ENCODE data around the gene LAG3.

The LAG3 gene

DNA sequence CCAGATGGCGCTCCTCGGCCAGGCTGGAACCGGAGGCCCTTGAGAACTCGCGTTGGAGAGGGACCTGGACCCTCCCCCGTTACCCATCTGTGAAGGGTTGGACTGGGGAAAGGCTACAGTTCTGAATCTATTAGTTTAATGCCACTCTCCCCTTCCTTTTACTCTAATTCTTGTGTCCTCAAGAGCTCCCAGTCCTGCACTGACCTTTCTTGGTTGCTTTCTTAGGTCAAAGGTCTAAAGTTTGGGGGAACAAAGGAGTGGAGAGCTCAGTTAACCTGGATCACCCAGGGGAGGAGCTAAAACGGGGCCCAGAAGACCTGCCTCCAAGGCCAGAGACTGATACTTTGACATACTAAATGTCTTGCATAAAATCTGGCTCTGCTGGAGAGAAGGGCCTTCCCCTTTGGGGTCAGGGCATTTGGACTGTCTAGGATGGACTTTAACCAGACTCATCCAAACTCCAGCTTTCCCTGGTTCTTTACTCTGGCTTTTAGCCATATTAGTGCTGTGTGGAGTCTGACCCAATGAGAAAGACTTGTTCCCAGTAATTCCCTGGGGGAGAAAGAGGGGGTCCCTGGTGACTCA is 18.5 kb upstream of the LAG3 start:
- FAIRE-seq, result no peak

DNA sequence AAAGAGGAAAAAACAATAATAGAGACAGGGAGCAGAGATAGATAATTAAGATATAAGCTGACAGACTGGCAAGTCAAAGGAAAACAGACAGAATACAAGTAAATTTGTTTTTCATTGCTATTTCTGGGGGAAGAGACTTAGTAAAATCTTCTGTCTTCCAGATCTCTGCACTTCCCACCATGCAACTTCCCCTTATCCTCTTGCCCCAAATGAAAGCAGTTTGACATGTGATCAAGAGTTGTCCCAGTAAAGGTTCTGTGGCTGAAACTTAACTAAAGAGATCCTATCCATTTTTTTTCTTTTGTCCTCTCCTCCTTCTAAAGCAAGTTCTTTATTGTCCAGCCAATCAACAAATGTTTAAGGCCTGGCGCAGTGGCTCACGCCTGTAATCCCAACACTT is 17.9 kb upstream of the LAG3 start:
- no peak for FAIRE-seq

DNA sequence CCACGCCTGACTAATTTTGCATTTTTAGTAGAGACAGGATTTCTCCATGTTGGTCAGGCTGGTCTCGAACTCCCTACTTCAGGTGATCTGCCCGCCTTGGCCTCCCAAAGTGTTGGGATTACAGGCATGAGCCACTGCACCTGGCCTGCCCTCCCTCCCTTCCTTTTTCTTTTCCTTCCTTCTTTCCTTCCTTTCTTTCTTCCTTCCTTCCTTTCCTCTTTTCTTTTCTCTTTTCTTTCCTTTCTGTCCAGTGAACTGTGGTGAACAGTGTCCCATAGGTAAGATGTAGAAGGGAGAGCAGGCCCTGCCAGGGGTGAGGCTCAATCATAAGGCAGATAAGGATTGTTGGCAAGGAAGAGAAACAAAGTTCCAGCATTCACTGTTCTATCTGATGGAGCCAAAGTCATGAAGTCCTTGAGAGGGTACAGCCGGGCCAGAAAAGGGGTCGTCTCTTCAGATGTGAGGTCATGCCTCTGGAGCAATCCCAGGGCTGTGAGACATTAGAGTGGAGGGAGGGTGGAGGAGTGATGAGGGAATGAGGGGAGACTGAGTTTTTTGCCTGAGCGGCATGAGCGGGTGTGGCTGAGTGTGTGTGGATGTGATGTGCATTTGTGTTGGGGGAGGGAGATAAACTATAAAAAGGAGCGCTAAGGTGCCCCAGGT is 15.2 kb upstream of the LAG3 start:
- no peak for FAIRE-seq

DNA sequence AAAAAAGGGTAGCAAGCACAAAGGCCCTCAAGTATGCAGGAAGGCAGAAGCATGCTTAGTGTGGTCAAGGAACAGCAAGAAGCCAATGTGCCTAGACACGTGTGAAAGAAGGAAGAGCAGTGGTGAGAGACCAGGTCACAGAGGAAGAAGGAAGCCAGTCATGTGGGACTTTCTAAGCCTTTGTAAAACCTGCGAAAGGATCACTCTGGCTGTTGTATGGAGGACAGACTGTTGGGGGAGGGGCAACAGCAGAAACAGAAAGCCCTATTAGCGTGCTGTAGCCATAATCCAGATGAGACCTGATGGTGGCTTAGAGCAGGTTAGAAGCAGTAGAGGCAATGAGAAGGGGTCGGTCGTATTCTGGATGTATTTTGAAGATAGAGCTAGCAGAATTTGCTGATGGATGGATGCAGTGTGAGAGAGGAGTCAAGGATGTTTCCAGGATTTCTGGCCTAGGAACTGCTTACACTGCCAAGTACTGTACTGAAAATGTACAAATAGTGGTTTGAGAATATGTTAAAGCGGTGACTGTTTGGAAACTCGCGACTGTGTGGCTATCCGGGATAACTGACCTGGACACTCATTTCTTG is 13.7 kb upstream of the LAG3 start:
- no peak for FAIRE-seq

DNA sequence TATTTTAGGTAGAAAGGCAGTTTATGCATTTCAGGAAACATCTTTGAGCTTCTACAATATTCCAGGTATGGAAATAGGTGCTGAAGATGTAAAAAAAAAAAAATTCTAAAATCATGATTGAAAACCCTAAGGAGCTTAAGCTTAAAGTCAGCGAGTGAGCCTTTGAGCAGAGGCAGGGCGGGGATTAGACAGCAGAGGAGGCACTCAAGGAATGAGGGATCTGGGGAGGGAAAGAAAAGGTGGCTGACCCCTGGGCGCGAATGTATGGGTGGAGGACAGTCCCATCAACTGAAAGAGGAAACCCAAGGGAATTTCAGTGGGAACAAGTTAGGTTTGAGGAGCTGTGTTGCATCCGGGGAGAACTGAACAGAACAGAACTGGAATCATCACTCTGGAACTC is 12.6 kb upstream of the LAG3 start:
- no peak for FAIRE-seq

DNA sequence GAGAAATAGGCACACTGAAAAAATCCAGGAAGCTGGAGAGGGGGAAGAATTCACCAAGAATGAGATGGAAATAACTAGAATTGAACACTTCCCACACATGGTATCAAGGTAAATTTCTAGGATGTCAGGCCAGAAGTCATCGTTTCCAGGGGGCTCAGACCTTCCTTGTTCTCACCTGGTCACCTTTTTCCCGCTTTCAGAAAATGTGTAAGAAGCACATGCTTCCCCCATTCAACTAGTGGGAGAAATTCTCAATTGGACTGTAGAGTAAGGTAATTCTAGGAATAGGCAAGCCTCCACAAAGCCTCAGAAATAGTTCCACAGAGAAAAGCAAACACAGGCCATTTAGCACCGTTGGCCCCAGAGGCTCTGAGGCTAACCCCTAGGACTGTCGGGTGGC is 8.9 kb upstream of the LAG3 start:
- no peak for FAIRE-seq

DNA sequence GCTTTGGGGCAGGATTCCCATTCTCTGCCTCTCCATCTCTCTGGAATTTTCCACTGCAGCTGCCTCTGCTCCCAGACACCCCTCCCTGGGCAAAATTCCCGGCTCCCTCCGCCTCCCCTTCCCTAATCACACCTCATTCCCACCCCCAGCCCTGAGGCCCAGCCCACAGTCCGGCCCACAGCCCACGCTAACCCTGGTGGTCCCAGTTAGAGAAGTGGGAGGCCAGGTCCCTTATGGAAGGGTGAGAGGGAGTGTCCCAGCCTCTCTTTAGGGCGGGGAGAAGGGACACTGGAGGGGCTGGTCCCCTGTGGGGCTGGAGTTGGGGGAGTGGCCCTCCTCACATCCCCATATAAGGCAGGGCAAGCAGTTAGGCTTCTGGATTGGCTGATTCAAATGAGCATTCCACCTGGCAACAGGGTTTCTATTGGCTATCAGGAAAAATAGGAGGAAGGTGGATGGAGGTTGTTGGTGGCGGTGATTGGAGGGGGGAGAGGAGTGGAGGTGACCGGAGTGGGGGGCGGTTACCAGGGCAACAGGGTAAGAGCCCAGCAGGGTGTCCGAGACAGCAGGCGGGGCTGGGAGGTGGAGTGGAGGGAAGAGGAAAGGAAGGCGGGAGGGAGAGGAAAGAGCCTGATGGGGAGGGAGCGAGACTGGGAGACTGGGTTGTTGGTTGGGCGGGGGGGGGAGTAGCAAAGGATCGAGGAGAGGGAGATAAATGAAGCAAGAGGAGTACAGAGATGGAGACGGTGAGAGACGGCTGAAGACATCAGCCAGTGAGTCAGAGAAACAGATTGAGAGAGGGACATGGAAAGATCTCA is 8.1 kb upstream of the LAG3 start:
- FAIRE-seq, result peak; percentile 99

DNA sequence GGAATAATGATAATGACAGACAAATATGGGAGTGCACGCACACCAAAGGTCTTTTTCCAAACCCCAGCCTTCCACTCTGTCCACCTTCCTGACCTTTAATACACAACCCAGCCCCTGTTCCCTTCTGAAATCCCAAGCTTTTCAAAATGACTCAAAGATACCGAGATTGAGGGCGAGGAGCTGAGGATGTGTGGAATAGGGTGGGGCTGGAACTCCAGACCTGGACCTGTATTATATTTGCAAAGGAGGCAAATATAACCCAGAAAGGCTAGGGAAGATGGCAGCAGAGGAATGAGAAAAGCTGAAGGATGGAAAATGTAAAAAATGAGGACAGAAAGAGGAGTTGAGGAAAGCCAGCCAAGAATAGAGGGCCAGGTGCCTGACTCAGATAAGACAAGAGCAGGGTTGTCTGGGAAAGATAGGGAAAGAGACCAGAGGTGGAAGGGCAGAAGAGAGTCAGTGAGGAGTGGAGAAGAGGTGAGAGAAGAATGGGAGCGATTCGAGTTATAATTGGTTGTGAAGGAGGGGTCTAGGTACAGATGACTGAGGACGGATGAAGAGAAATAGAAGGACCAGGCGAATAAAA is 7.2 kb upstream of the LAG3 start:
- FAIRE-seq, result no peak

DNA sequence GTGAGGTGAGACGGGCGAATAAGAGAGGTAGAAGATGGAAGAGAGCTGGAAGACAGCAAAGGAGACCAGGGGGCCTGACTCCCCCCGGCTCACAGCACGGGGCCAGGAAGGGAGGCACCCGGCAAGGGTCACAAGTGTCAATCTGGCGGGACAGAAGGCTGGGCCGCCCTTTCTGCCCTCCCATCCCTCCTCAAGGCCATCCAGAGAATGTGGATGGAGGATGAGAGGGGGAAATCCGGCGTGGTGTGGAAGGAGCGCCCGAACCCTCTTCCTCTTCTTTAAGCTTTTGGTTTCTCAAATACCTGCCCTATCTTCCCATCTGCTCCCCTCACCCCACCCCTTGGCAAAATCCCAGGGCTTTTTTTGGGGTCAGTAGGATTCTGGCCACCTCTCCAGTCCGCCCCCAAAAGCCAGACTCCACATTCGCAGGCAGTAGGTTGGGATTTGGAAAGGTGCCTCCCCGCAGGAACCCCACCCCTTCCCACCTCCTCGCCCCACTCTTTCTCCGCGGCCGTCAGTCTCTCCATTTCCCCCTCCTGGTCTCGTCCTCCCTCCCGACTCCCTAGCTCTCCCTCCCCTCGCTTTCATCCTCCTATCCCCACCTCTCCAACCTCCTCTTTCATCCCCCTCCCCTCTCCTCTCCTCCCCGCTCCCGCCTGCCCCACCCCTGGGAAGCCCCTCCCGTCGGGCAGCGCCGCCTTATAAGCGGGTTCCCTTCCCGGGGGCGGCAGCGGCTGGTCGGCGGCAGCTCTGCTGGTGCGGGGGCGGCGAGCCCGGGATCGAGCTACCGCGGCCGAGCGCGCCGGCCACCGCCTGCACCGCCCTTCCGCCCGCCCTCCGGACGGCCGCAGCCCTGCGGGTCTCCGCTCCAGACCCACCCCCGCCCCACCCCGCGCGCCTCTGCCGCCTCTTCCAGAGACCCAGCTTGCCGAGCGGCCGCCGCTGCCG is 6.4 kb upstream of the LAG3 start, which contains the start of gene PTMS:
TSS of gene PTMS (plus strand) at position 730 of the 948 bp plus-strand sequence. CDS start 343 bp downstream, outside the sequence.
- no peak for FAIRE-seq

DNA sequence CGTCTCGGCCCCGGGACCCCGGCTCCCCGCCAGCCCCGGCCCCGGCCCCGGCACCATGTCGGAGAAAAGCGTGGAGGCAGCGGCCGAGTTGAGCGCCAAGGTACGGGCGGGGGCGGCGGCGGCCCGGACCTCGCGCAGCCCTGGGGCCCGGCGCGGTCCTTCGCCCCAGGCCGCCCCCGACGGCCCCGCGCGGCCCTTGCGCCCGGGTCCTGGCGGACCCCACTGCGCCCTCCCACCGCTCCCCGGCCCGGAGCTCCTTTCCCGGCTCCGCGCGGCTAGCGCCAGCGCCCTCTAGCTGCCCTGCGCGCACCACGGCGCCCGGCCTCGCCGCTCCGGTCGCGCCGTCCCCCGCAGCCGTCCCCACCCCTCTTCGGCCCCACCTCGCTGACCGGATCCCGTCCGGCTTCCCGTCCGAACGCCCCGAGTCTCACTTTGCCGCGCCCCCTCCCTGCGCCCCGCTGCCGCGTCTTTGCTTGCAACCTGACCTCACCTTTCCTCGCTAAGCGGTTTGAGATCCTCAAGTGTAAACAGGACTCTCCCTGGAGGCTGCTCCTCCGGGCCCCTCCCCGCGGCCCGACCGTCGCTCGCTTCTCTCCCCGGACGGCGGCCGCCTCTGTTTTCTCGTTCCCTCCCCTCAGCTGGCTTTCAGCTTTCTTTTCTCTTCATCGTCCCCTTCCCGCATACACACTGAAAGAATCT is 5.5 kb upstream of the LAG3 start:
- FAIRE-seq, result no peak

DNA sequence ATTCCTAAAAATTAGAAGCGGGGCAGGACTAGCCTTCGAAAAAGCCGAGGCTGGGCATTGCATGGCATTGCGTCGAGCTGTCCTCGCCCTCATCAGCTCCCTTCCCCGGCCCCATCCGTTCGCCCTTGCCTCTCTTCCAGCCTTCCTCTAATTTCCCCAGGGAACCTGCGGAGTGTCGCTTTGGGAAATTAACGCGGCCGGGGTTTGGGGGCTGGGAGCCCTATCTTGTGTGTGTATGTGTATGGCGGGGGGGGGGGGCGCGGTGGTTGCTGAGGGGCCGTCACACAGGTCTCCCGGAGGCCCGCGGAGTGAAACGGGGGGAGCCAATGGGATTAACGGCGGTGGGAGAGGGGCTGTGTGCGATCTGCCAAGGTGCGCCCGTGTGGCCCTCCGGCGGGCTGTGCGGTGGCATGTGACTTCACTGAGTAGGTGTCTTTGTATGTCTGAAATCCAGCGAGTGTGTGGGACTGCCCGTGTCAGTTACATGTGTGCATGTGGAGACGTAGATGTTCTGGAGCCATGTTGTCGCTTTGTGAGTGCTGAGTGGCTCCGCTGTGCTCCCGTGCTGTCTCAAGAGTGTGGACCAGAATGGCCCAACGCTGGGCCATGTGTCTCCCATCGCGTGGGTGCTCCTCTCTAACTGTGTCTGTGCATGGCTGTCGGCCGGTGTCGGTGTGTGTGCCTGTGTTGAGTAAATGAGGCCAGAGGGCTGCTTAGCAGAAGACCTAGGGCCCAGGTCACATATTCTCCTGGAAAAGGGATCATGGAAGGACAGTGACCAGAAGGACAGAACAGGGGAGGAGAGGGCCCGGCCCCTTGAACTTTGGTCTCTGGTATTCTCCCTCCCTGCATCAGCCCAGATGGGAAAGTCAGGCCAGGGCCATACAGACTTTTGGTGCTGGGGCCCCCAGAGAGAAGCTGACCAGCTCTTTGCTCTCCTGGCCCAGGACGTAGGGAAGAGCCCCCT is 4.7 kb upstream of the LAG3 start:
- FAIRE-seq, result no peak

DNA sequence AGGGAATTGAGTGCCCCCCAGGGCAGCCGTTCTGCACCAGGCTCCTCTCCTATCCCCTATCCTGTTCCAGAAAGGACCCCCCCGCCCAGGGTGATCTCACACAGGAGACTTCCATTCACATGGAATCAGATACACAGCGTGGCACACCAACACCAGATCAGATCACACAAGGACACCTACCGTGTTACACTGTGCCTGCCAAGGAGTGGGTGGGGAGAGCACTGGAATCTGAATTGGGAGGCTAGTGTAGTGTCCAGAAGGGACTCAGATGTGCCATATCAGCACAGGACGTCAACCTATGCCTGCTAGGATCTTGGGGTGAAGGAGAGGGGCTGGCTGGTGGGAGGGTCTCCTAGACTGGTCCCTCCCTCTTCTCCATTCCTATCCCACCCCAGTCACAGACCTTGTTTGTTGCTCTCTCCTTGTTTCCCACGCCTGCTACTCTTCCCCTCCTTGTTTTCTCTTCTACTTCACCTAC is 3.8 kb upstream of the LAG3 start:
- no peak for FAIRE-seq

DNA sequence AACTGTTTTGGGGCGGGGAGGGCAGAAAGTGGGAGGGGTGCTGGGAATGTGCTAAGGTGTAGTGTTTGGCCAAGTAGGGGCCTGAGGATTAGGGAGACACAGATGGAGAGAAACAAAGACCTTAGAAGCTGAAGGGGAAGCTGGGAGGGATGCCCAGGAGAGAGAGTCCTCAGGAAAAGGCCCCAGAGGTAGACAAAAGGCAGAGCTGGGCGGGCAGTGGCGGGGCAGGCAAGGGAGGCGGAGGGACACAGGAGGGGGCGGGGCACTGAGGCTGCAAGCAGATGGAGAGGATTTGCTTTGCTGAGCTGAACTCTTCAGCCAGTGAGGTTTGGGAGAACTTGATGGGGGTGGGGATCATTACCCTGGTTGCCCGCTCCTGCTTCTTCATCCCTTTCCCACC is 3.3 kb upstream of the LAG3 start:
- FAIRE-seq, result no peak

DNA sequence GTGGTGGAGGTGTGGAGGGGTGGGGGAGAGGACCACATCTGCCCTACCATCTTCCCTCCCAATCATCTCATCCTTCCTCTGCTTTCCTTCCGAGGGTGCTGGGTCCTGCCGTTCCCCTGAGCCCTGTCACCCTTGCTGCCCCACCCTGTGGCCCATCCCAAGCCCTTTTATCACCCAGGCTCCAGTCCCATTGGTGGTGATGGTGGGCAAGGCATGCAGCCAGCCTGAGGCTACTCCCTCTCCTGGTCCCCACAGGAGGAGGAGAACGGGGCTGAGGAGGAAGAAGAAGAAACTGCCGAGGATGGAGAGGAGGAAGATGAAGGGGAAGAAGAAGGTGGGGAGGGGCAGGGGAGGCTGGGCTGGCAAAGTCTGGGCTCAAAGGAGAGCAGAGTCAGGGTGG is 2.7 kb upstream of the LAG3 start:
- no peak for FAIRE-seq

DNA sequence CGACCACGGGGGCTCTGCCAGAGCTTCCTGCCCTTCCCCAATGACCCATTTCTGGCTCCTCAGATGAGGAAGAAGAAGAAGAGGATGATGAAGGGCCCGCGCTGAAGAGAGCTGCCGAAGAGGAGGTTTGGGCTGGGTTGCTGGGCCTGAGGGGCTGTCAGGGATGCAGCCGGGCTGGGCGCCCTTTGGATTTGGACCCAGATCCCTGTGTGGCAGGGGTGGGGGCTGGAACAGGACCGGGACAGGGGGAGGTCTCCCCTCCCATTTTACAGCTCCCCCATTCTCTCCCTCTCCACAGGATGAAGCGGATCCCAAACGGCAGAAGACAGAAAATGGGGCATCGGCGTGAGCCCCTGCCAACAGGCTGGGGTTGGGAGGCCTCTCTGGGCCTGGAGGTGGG is 2.2 kb upstream of the LAG3 start:
- FAIRE-seq, result no peak

DNA sequence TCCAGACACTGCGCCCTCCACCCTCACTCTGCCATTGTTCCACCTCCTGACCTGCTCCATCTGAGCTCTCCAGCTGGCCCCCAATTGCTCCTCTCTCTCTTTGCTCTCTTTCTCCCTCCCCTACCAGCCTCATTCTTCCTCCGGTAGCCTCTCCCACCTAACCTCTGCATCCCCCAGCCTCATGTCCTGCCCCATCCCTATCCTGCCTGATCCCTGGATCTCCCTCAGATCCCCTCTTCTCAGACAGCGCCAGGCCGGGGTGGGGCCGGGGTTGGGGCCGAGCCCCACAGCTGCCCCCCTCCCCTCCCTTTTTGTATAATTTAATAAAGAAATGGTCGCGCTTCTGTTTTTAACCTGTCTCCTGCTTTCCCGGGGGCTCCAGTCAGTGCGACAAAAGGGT is 1.7 kb upstream of the LAG3 start:
- FAIRE-seq, result no peak

DNA sequence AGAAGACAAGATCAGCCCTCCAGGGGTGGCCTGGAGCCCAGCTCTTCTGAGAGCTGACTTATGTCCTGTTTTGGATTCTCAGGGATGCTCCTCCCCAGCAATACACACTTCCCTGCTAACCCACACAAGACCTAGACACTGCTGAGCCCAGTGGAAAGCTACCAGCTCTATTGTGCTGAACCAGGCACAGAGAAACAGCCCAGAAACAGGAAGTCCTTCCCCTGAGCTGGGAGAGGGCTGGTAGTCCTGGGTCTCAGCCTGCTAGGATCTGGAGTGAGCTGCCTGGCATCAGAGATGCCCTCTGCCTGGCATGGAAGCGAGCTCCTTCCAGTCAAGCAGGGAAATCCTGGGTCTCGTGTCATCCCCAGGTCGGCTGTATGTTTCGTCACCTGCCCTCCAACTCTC is 1.2 kb upstream of the LAG3 start:
- FAIRE-seq, result no peak

DNA sequence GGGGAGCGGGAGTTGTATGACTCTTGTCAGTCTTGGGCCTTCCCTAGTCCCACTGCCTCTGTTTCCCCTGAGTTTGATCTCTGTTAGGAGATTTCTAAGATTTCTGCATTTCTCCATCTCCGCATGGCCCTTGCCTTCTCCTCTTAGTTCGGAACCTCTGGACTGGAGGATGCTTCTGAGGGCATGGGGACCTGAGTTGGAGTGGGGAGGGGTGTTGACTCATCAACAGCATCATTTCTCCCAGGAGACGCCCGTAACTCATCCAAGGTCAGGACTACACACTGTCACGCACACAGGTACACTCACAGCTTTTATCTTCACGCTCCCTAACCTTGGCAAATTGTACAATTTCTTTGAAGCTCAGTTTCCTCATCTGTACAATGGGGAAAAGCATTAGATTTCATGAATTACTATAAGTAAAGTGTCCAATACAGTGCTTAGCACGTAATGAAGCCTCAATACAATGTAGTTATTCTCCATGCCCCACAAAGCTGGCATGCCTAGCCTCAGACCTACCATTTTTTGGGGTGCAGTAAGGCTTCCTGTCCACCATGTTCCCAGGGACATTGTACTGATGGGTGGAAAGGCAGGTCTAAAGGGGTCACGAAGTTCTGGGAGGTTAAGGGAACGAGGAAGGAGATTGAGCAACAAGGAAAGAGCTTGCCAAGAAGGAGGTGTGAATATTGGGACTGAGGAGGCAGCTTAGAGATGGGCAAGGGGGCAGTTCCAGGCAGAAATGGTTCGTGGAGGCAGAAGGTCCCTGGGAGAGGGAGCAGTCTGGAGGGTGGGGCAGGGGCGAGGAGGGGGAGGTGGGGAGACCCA is 600 bp upstream of the LAG3 start:
- no peak for FAIRE-seq

Measured in endometrium (tissue), 2 donors.